HAP-1 (cell line): ENCODE results near the gene PFDN1.

Source experiments
- DNase-seq, 2 experiments: peaks; one replicate each; pipeline ENCODE4 v3.0.0-alpha.2; 2016 to 2020; ENCODE audit warnings: low spot score in 2 of 2
- H3K27me3 ChIP-seq: fragments of 250-450 bp; sonication (Bioruptor Pico); 2 replicates; pipeline ENCODE4 v1.5.1; 2020; ENCODE audit warnings: low read depth, mild to moderate bottlenecking, moderate library complexity
- H3K36me3 ChIP-seq: fragments of 250-450 bp; sonication (Bioruptor Pico); replicated peaks from 2 replicates; pipeline ENCODE4 v1.5.1; 2020; ENCODE audit warnings: mild to moderate bottlenecking
- H3K4me1 ChIP-seq: fragments of 250-450 bp; sonication (Bioruptor Pico); 2 replicates; pipeline ENCODE4 v1.5.1; 2020; ENCODE audit warnings: mild to moderate bottlenecking
- H3K4me3 ChIP-seq: fragments of 250-450 bp; sonication (Bioruptor Pico); 2 replicates; pipeline ENCODE4 v1.5.1; 2020; ENCODE audit warnings: mild to moderate bottlenecking, moderate library complexity
- H3K9me3 ChIP-seq: fragments of 250-450 bp; sonication (Bioruptor Pico); 2 replicates; pipeline ENCODE4 v1.5.1; 2020; ENCODE audit warnings: mild to moderate bottlenecking, moderate library complexity
- in situ Hi-C: fragments of 300-500 bp; cut with MboI; formaldehyde crosslinking; loops from 3 replicates; pipeline ENCODE4 v1.14.3; 2020; ENCODE audit warnings: low sequenced_read_pairs, inconsistent platforms, mixed read lengths

PFDN1 gene

GRCh38 chr5:140255460-140256157 is 47.3 kb downstream of the PFDN1 start:
- no peak for DNase-seq
- no peaks in the 10 kb centered on the region for H3K9me3 ChIP-seq
- peaks cover 8% of the 10 kb centered on the region for H3K4me1 ChIP-seq
- no peak overlapping the region for H3K4me3 ChIP-seq
- peaks cover 4% of the 10 kb centered on the region; the same call in 1 of the 2 replicates for H3K36me3 ChIP-seq
- in situ Hi-C loops, result no loop called here
- no peaks in the 10 kb centered on the region for H3K27me3 ChIP-seq

- H3K27me3 ChIP-seq, result no peaks in the 10 kb centered on the region
- H3K36me3 ChIP-seq, result peaks cover 3% of the 10 kb centered on the region; the same call in 1 of the 2 replicates
- no peak overlapping the region for H3K4me3 ChIP-seq
- no peaks in the 10 kb centered on the region for H3K9me3 ChIP-seq
- in situ Hi-C loops, result no loop called here
- DNase-seq, result peak; percentile 18 to 45
- peaks cover 8% of the 10 kb centered on the region for H3K4me1 ChIP-seq
Measured at GRCh38 chr5:140253985-140254384, 48.9 kb downstream of the PFDN1 start.

GRCh38 chr5:140252470-140253126 is 50.3 kb downstream of the PFDN1 start:
- no peak overlapping the region for H3K4me3 ChIP-seq
- in situ Hi-C loops, result no loop called here
- no peaks in the 10 kb centered on the region for H3K9me3 ChIP-seq
- DNase-seq, result no peak
- H3K4me1 ChIP-seq, result peaks cover 8% of the 10 kb centered on the region
- peaks cover 3% of the 10 kb centered on the region; the same call in 1 of the 2 replicates for H3K36me3 ChIP-seq
- H3K27me3 ChIP-seq, result no peaks in the 10 kb centered on the region

- peaks cover 8% of the 10 kb centered on the region for H3K4me1 ChIP-seq
- in situ Hi-C loops, result no loop called here
- DNase-seq, result no peak
- no peaks in the 10 kb centered on the region for H3K27me3 ChIP-seq
- peaks cover 3% of the 10 kb centered on the region; the same call in 1 of the 2 replicates for H3K36me3 ChIP-seq
- H3K4me3 ChIP-seq, result no peak overlapping the region
- H3K9me3 ChIP-seq, result no peaks in the 10 kb centered on the region
Measured at GRCh38 chr5:140251527-140251973, 51.4 kb downstream of the PFDN1 start.

GRCh38 chr5:140250386-140250785 is 52.5 kb downstream of the PFDN1 start:
- in situ Hi-C loops, result no loop called here
- DNase-seq, result no peak
- peaks cover 3% of the 10 kb centered on the region; the same call in 1 of the 2 replicates for H3K36me3 ChIP-seq
- H3K9me3 ChIP-seq, result no peaks in the 10 kb centered on the region
- H3K4me3 ChIP-seq, result no peak overlapping the region
- peaks cover 8% of the 10 kb centered on the region for H3K4me1 ChIP-seq
- no peaks in the 10 kb centered on the region for H3K27me3 ChIP-seq

GRCh38 chr5:140249536-140249935 is 53.4 kb downstream of the PFDN1 start:
- Histone ChIP-seq H3K9me3 (no peaks in the 10 kb centered on the region), H3K4me1 (peaks cover 8% of the 10 kb centered on the region), H3K27me3 (no peaks in the 10 kb centered on the region), H3K36me3 (peaks cover 8% of the 10 kb centered on the region; the same call in 1 of the 2 replicates), H3K4me3 (no peak overlapping the region)
- DNase-seq, result no peak
- in situ Hi-C loops, result loop anchor here (10.0 kb wide), 1 partner anchor 475 kb away; no protein-coding TSS in a partner anchor

- in situ Hi-C loops, result loop anchor here (10.0 kb wide), 1 partner anchor 476 kb away; no protein-coding TSS in a partner anchor
- no peak for DNase-seq
- no peaks in the 10 kb centered on the region for H3K9me3 ChIP-seq
- peaks cover 11% of the 10 kb centered on the region for H3K36me3 ChIP-seq
- no peak overlapping the region for H3K4me3 ChIP-seq
- no peaks in the 10 kb centered on the region for H3K4me1 ChIP-seq
- no peaks in the 10 kb centered on the region for H3K27me3 ChIP-seq
Measured at GRCh38 chr5:140248414-140248813, 54.5 kb downstream of the PFDN1 start.

- DNase-seq, result no peak
- peaks cover 3% of the 10 kb centered on the region for H3K4me1 ChIP-seq
- peaks cover 13% of the 10 kb centered on the region for H3K36me3 ChIP-seq
- no peaks in the 10 kb centered on the region for H3K9me3 ChIP-seq
- in situ Hi-C loops, result loop anchor here (10.0 kb wide), 1 partner anchor 478 kb away; no protein-coding TSS in a partner anchor
- H3K4me3 ChIP-seq, result no peak overlapping the region
- no peaks in the 10 kb centered on the region for H3K27me3 ChIP-seq
Measured at GRCh38 chr5:140246378-140247122, 56.4 kb downstream of the PFDN1 start.

GRCh38 chr5:140245926-140246325 is 57.0 kb downstream of the PFDN1 start:
- no peaks in the 10 kb centered on the region for H3K9me3 ChIP-seq
- in situ Hi-C loops, result loop anchor here (10.0 kb wide), 1 partner anchor 479 kb away; no protein-coding TSS in a partner anchor

GRCh38 chr5:140245341-140245740 is 57.6 kb downstream of the PFDN1 start:
- no peak for DNase-seq
- peaks cover 7% of the 10 kb centered on the region for H3K4me1 ChIP-seq
- peaks cover 11% of the 10 kb centered on the region for H3K36me3 ChIP-seq
- no peaks in the 10 kb centered on the region for H3K9me3 ChIP-seq
- no peaks in the 10 kb centered on the region for H3K27me3 ChIP-seq
- no peak overlapping the region for H3K4me3 ChIP-seq
- in situ Hi-C loops, result loop anchor here (10.0 kb wide), 1 partner anchor 479 kb away; no protein-coding TSS in a partner anchor

More at GRCh38 chr5:140245926-140246325, 57.0 kb downstream of the PFDN1 start:
- no peak overlapping the region for H3K4me3 ChIP-seq
- H3K27me3 ChIP-seq, result no peaks in the 10 kb centered on the region
- peaks cover 7% of the 10 kb centered on the region for H3K4me1 ChIP-seq
- H3K36me3 ChIP-seq, result peaks cover 13% of the 10 kb centered on the region
- no peak for DNase-seq

- Histone ChIP-seq H3K9me3 (no peaks in the 10 kb centered on the region), H3K4me1 (peaks cover 7% of the 10 kb centered on the region), H3K36me3 (peaks cover 9% of the 10 kb centered on the region), H3K27me3 (no peaks in the 10 kb centered on the region), H3K4me3 (no peak overlapping the region)
- in situ Hi-C loops, result loop anchor here (5.0 to 10.0 kb wide), 2 partner anchors 118 to 480 kb away; partner anchors contain the start of gene SLC4A9
- peak; percentile 75 to 93 for DNase-seq
Measured at GRCh38 chr5:140244525-140245025, 58.3 kb downstream of the PFDN1 start.

GRCh38 chr5:140243706-140244250 is 59.1 kb downstream of the PFDN1 start:
- H3K9me3 ChIP-seq, result no peaks in the 10 kb centered on the region
- no peak for DNase-seq
- in situ Hi-C loops, result loop anchor here (5.0 to 10.0 kb wide), 2 partner anchors 119 to 481 kb away; partner anchors contain the start of gene SLC4A9
- H3K27me3 ChIP-seq, result no peaks in the 10 kb centered on the region
- H3K36me3 ChIP-seq, result peaks cover 9% of the 10 kb centered on the region
- peaks cover 7% of the 10 kb centered on the region for H3K4me1 ChIP-seq
- H3K4me3 ChIP-seq, result no peak overlapping the region
